ENCODE results near the gene RCAN2. TPM values are rescaled to one million over a fixed set of nuclear protein-coding genes. Genes with fewer than 3 reads are reported as not detected.
A peak's percentile ranks its signal among the peaks of the same experiment; 100 is the strongest.

The RCAN2 gene
- total and polyA plus RNA-seq, 8 donors = 1.7 to 19.0 (median 3.4) TPM

DNA sequence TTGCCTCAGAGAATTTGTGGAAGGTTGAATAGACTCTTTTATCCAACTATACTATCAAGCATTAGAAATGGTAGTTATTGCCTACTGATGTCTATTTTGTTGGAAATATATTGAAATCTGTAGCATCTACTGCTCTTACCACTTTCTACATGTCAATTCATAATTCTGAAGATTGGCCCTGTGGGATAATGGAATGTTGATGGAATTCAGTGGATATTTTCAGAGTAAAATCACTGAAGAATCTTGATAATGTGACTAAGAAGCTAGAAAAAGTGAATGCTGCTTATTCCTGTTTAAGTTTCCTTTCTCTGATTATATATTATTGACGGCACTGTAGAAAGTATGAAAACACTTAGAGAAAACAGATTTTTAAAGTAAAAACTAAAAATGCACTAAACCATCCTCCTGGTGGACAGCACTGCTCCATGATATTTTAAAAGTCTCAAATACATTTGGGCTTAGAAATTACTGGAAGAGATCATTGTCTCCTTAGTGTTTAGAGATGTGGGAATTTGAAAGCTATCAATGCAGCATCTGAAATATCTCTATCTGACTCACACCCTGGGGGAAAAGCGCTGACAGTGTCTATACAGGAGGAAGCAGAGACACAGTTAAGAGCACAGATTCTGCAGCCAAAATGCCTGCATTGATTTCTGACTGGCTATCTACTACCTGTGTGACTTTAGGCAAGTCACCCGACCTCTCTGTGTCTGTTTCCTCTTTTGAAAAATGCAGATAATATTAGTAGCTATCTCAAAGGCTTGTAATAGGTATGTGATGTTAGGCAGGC, 37.9 kb upstream of the RCAN2 start:
- TF ChIP-seq, protein P1, sequence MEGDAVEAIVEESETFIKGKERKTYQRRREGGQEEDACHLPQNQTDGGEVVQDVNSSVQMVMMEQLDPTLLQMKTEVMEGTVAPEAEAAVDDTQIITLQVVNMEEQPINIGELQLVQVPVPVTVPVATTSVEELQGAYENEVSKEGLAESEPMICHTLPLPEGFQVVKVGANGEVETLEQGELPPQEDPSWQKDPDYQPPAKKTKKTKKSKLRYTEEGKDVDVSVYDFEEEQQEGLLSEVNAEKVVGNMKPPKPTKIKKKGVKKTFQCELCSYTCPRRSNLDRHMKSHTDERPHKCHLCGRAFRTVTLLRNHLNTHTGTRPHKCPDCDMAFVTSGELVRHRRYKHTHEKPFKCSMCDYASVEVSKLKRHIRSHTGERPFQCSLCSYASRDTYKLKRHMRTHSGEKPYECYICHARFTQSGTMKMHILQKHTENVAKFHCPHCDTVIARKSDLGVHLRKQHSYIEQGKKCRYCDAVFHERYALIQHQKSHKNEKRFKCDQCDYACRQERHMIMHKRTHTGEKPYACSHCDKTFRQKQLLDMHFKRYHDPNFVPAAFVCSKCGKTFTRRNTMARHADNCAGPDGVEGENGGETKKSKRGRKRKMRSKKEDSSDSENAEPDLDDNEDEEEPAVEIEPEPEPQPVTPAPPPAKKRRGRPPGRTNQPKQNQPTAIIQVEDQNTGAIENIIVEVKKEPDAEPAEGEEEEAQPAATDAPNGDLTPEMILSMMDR (IDR thresholded peaks at IDR 0.05) = no peak
- no peaks in the 10 kb centered on the region for H3K36me3 ChIP-seq
- no peak for FAIRE-seq

DNA sequence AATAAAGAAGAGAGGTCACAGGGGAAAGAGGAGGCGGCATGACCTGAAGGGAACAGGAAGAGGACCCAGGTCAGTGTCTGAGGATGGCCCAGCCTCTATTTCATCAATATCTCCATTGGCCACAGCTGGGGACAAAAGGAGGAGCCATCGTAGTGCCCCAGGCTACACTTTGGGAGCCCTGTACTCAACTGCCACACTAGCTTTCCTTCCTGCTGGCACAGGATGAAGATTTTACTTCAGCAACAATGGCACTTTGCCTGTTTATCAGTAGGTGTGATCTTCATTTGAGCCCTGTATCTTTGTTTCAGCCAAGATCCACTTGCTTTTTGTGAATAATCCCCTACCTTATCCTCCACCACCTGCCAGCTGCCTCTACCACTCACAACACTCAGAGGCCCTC, 35.4 kb upstream of the RCAN2 start:
- 92% methylated on average over 2 of the region's 2 CpGs for WGBS, 2 donors
- Histone ChIP-seq H3K9me3 (no peaks in the 10 kb centered on the region), H3K27me3 (no peaks in the 10 kb centered on the region), H3K27ac (no peak overlapping the region), H3K4me3 (no peak overlapping the region), H3K4me1 (no peaks in the 10 kb centered on the region), H3K36me3 (no peaks in the 10 kb centered on the region)
- FAIRE-seq (no peak), DNase-seq (no peak), ATAC-seq (no peak)
- intact Hi-C loops (cut with DNase I) = no loop called here
- TF ChIP-seq, protein P1 (IDR thresholded peaks at IDR 0.05) = no peak

More for the DNA sequence above, 37.9 kb upstream of the RCAN2 start:
- intact Hi-C loops (cut with DNase I) = no loop called here
- Histone ChIP-seq H3K4me3 (no peak overlapping the region), H3K9me3 (no peaks in the 10 kb centered on the region), H3K27me3 (no peaks in the 10 kb centered on the region), H3K4me1 (no peaks in the 10 kb centered on the region), H3K27ac (no peak overlapping the region)
- ATAC-seq = no peak
- no peak for DNase-seq
- 69 to 83% methylated on average over 3 of the region's 3 CpGs for WGBS, 2 donors

DNA sequence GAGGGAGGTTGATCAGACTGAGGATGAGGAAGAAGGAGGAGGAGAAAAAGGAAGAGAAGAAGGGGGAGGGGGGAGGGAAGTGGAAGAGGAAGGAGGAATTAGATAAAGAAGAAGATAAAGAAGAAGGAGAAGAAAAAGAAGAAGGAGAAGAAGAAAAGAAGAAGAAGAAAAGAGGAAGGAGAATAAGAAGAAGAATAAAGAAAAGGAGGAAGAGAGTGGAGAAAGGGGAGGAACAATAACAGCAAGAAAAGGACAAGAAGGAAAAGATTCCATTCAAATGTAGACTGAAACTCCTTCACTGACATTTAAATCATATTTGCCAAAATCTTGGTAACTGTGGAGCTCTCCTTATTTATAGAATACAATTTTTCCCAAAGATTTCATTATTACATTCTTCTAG, 34.3 kb upstream of the RCAN2 start:
- H3K27me3 ChIP-seq = no peaks in the 10 kb centered on the region

DNA sequence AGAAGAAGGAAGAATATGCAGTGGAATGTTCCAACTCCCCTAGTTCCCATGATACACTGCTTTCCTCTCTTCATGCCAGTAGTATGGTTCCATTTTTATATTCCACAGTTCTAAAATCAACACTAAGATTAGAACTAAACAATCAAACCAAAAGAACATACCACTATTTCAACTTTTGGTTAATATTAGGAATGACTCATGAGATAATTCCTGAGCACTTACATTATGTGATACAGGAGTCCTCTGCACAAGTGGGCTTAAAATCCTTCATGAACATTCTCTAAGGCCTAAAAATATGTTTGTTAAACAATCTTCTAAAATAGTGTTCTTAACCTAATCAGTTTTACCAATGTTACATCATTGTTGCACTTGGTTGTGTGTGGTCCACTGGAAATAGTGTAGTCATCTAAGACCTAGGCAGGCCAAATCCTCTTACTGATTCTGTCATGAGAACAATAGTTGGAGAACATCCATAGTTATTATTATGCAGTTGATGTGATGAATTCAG, 30.3 kb upstream of the RCAN2 start:
- intact Hi-C loops (cut with DNase I) = no loop called here
- TF ChIP-seq, protein P1 (IDR thresholded peaks at IDR 0.05) = no peak
- H3K4me3 ChIP-seq = no peak overlapping the region
- no peaks in the 10 kb centered on the region for H3K27me3 ChIP-seq
- FAIRE-seq (peak; percentile 23), DNase-seq (no peak), ATAC-seq (peak in 1 of 4 donors; percentile 22)
- H3K36me3 ChIP-seq = no peaks in the 10 kb centered on the region
- H3K4me1 ChIP-seq = no peaks in the 10 kb centered on the region
- no peaks in the 10 kb centered on the region for H3K9me3 ChIP-seq
- H3K27ac ChIP-seq = no peak overlapping the region

More for the DNA sequence above, 34.3 kb upstream of the RCAN2 start:
- no peaks in the 10 kb centered on the region for H3K9me3 ChIP-seq
- no peak for DNase-seq
- no peak overlapping the region for H3K27ac ChIP-seq
- intact Hi-C loops (cut with DNase I) = no loop called here
- no peak for FAIRE-seq
- H3K4me3 ChIP-seq = no peak overlapping the region
- TF ChIP-seq, protein P1 (IDR thresholded peaks at IDR 0.05) = no peak
- no peaks in the 10 kb centered on the region for H3K36me3 ChIP-seq
- no peaks in the 10 kb centered on the region for H3K4me1 ChIP-seq
- ATAC-seq = no peak

DNA sequence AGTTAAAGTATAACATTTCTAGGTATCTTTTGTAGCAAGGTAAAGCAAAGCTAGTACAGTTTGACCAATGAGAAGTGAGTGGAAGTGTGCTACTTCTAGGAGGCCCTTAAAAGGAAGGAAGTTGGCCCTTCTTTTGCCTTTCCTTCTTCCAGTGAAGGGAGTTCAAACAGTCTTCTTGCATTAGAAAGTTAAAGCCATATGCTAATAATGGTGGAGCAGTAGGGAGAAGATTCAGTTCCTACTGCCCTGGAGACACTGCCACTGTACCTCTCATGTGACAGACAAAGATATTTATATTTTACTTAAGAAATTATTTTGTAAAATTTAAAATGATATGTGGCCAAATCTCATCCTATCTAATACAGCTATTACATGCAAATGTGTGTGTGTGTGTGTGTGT, 26.0 kb upstream of the RCAN2 start:
- Histone ChIP-seq H3K4me1 (no peaks in the 10 kb centered on the region), H3K9me3 (no peaks in the 10 kb centered on the region), H3K27me3 (no peaks in the 10 kb centered on the region), H3K4me3 (no peak overlapping the region), H3K36me3 (no peaks in the 10 kb centered on the region), H3K27ac (no peak overlapping the region)
- ATAC-seq (no peak), FAIRE-seq (no peak), DNase-seq (no peak)
- TF ChIP-seq, protein P1 (IDR thresholded peaks at IDR 0.05) = no peak
- intact Hi-C loops (cut with DNase I) = no loop called here

Data from pancreas (tissue), 10 donors.